Neural cell (in vitro differentiated cells): ENCODE results near the gene ASCC3. TPM values are rescaled to one million over a fixed set of nuclear protein-coding genes. Genes with fewer than 3 reads are reported as not detected.

Experiments used
- H2AFZ ChIP-seq: fragments of 200-600, 300-800 bp; sonication (generic), shearing (Covaris generic); 2 replicates; pipeline ENCODE4 v1.6.0; 2014; ENCODE audit warnings: low read depth, mild to moderate bottlenecking, antibody characterized with exemption, low read length, moderate library complexity
- H3F3A ChIP-seq: fragments of 200-600 bp; shearing (Covaris generic); 2 replicates; pipeline ENCODE4 v1.6.1; 2016; ENCODE audit warnings: mild to moderate bottlenecking, moderate library complexity, mixed read lengths, antibody characterized with exemption, low read length; ENCODE audit not compliant: insufficient read depth, poor library complexity, severe bottlenecking
- H3K27ac ChIP-seq: fragments of 200-600, 300-800 bp; sonication (generic), shearing (Covaris generic); 2 replicates; pipeline ENCODE4 v1.5.1; 2014; ENCODE audit warnings: mild to moderate bottlenecking, low read length, moderate library complexity
- H3K27me3 ChIP-seq: fragments of 300-800, 200-600 bp; sonication (generic), shearing (Covaris generic); 2 replicates; pipeline ENCODE4 v1.6.0; 2014; ENCODE audit warnings: mild to moderate bottlenecking, low read depth, low read length, moderate library complexity; ENCODE audit not compliant: insufficient read depth
- H3K36me3 ChIP-seq: fragments of 300-800, 200-600 bp; sonication (generic), shearing (Covaris generic); 2 replicates; pipeline ENCODE4 v1.5.1; 2014; ENCODE audit warnings: mild to moderate bottlenecking, antibody characterized with exemption, low read length, moderate library complexity; ENCODE audit not compliant: insufficient read depth
- H3K4me2 ChIP-seq: fragments of 300-800, 200-600 bp; sonication (generic), shearing (Covaris generic); 2 replicates; pipeline ENCODE4 v1.6.0; 2014; ENCODE audit warnings: mild to moderate bottlenecking, low read length
- H3K4me3 ChIP-seq: fragments of 300-800, 200-600 bp; sonication (generic), shearing (Covaris generic); 2 replicates; pipeline ENCODE4 v1.5.1; 2014; ENCODE audit warnings: mild to moderate bottlenecking, low read length, moderate library complexity
- H3K79me2 ChIP-seq: fragments of 200-600 bp; shearing (Covaris generic); replicated peaks from 2 replicates; pipeline ENCODE4 v1.6.0; 2014; ENCODE audit warnings: mild to moderate bottlenecking, low read length, moderate library complexity; ENCODE audit not compliant: insufficient read depth
- H3K9ac ChIP-seq: fragments of 300-800, 200-600 bp; sonication (generic), shearing (Covaris generic); 2 replicates; pipeline ENCODE4 v1.6.1; 2016; ENCODE audit warnings: mild to moderate bottlenecking, low read length, mixed read lengths
- H3K9me2 ChIP-seq: fragments of 200-600 bp; shearing (Covaris generic); 2 replicates; pipeline ENCODE4 v1.6.1; 2016; ENCODE audit warnings: mild to moderate bottlenecking, low read length, mixed read lengths; ENCODE audit not compliant: insufficient read depth
- H3K9me3 ChIP-seq: fragments of 200-600, 300-800 bp; sonication (generic), shearing (Covaris generic); 2 replicates; pipeline ENCODE4 v1.6.1; 2016; ENCODE audit warnings: mild to moderate bottlenecking, mixed run types, low read length, moderate library complexity, mixed read lengths
- H4K20me1 ChIP-seq: fragments of 200-600 bp; shearing (Covaris generic); 2 replicates; pipeline ENCODE4 v1.6.1; 2016; ENCODE audit warnings: mild to moderate bottlenecking, mixed run types; ENCODE audit not compliant: insufficient read depth
- EP300 ChIP-seq: fragments of 450-650 bp; conservative IDR thresholded peaks from 2 replicates; pipeline ENCODE4 v1.6.1; 2014; ENCODE audit warnings: antibody characterized with exemption, mild to moderate bottlenecking, moderate library complexity; ENCODE audit not compliant: poor library complexity, severe bottlenecking
- EZH2 ChIP-seq: fragments of 200-600, 300-800 bp; shearing (Covaris generic), sonication (generic); IDR thresholded peaks from 2 replicates; pipeline ENCODE4 v1.6.1; 2014; ENCODE audit warnings: antibody characterized with exemption, low read length, borderline replicate concordance, mild to moderate bottlenecking; ENCODE audit not compliant: insufficient read depth, poor library complexity, severe bottlenecking
- MXI1 ChIP-seq: fragments of 450-650 bp; conservative IDR thresholded peaks from 2 replicates; pipeline ENCODE4 v1.6.1; 2014; ENCODE audit warnings: antibody characterized with exemption, mild to moderate bottlenecking; ENCODE audit not compliant: poor library complexity, severe bottlenecking
- POLR2AphosphoS5 ChIP-seq: IDR thresholded peaks from 2 replicates; pipeline ENCODE4 v1.6.1; 2012
- RAD21 ChIP-seq: fragments of 450-650 bp; conservative IDR thresholded peaks from 2 replicates; pipeline ENCODE4 v1.6.1; 2014; ENCODE audit warnings: antibody characterized with exemption, mild to moderate bottlenecking, moderate library complexity
- REST ChIP-seq: IDR thresholded peaks from 2 replicates; pipeline ENCODE4 v1.6.1; 2012; ENCODE audit warnings: borderline replicate concordance
- SMC3 ChIP-seq: fragments of 450-650 bp; conservative IDR thresholded peaks from 2 replicates; pipeline ENCODE4 v1.6.1; 2014; ENCODE audit warnings: antibody characterized with exemption, mild to moderate bottlenecking, moderate library complexity; ENCODE audit not compliant: poor library complexity
- TAF1 ChIP-seq: IDR thresholded peaks from 2 replicates; pipeline ENCODE4 v1.6.1; 2012; ENCODE audit warnings: low read depth
- polyA plus RNA-seq: library from polyadenylated mRNA; depleted of rRNA; stranded (reverse); fragments of >200 nt; gene quantifications from 2 replicates; pipeline ENCODE4 v1.2.3, GENCODE V29; 2014
- TF ChIP-seq, protein P1 (sequence below): fragments of 450-650 bp; IDR thresholded peaks from 2 replicates; pipeline ENCODE4 v1.5.1; 2014; ENCODE audit warnings: antibody characterized with exemption, mild to moderate bottlenecking, moderate library complexity; ENCODE audit not compliant: poor library complexity, severe bottlenecking

ASCC3 gene
- polyA plus RNA-seq, 1 donor from 2014 or later: 14.9 TPM

GRCh38 chr6:100618351-100618671 lies 262.8 kb downstream of the ASCC3 start:
- TF ChIP-seq TAF1 (no peak), MXI1 (no peak), RAD21 (no peak), POLR2AphosphoS5 (no peak), EZH2 (no peak), REST (no peak), SMC3 (no peak), EP300 (no peak)
- TF ChIP-seq, protein P1, sequence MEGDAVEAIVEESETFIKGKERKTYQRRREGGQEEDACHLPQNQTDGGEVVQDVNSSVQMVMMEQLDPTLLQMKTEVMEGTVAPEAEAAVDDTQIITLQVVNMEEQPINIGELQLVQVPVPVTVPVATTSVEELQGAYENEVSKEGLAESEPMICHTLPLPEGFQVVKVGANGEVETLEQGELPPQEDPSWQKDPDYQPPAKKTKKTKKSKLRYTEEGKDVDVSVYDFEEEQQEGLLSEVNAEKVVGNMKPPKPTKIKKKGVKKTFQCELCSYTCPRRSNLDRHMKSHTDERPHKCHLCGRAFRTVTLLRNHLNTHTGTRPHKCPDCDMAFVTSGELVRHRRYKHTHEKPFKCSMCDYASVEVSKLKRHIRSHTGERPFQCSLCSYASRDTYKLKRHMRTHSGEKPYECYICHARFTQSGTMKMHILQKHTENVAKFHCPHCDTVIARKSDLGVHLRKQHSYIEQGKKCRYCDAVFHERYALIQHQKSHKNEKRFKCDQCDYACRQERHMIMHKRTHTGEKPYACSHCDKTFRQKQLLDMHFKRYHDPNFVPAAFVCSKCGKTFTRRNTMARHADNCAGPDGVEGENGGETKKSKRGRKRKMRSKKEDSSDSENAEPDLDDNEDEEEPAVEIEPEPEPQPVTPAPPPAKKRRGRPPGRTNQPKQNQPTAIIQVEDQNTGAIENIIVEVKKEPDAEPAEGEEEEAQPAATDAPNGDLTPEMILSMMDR: no peak
- Histone ChIP-seq H4K20me1 (no peaks in the 10 kb centered on the region), H3F3A (no peaks in the 10 kb centered on the region), H2AFZ (no peak overlapping the region), H3K36me3 (no peaks in the 10 kb centered on the region), H3K9ac (no peak overlapping the region), H3K9me2 (no peaks in the 10 kb centered on the region), H3K79me2 (no peaks in the 10 kb centered on the region), H3K9me3 (no peaks in the 10 kb centered on the region), H3K27me3 (no peaks in the 10 kb centered on the region), H3K4me2 (no peak overlapping the region), H3K4me3 (no peak overlapping the region), H3K27ac (no peak overlapping the region)

- Histone ChIP-seq H3K9ac (no peak overlapping the region), H3K36me3 (no peaks in the 10 kb centered on the region), H3K79me2 (no peaks in the 10 kb centered on the region), H3F3A (no peaks in the 10 kb centered on the region), H3K27ac (no peak overlapping the region), H2AFZ (no peak overlapping the region), H4K20me1 (no peaks in the 10 kb centered on the region), H3K4me3 (no peak overlapping the region), H3K27me3 (no peaks in the 10 kb centered on the region), H3K9me3 (no peaks in the 10 kb centered on the region), H3K9me2 (no peaks in the 10 kb centered on the region), H3K4me2 (no peak overlapping the region)
- TF ChIP-seq EZH2: no peak
- TF ChIP-seq REST: no peak
- no peak for TF ChIP-seq RAD21
- TF ChIP-seq MXI1: no peak
- no peak for TF ChIP-seq SMC3
- TF ChIP-seq POLR2AphosphoS5: no peak
- no peak for TF ChIP-seq TAF1
Observed at GRCh38 chr6:100617633-100618350, 263.3 kb downstream of the ASCC3 start.
